HG02610 (cell line): ENCODE data around the gene PPP2R2D.

ENCODE experiments used
- ATAC-seq: cut with Tn5 transposase; IDR thresholded peaks from one replicate; pipeline ENCODE4 v1.9.1; 2021; ENCODE audit warnings: mild to moderate bottlenecking, moderate library complexity; ENCODE audit not compliant: unreplicated experiment

Gene PPP2R2D

DNA sequence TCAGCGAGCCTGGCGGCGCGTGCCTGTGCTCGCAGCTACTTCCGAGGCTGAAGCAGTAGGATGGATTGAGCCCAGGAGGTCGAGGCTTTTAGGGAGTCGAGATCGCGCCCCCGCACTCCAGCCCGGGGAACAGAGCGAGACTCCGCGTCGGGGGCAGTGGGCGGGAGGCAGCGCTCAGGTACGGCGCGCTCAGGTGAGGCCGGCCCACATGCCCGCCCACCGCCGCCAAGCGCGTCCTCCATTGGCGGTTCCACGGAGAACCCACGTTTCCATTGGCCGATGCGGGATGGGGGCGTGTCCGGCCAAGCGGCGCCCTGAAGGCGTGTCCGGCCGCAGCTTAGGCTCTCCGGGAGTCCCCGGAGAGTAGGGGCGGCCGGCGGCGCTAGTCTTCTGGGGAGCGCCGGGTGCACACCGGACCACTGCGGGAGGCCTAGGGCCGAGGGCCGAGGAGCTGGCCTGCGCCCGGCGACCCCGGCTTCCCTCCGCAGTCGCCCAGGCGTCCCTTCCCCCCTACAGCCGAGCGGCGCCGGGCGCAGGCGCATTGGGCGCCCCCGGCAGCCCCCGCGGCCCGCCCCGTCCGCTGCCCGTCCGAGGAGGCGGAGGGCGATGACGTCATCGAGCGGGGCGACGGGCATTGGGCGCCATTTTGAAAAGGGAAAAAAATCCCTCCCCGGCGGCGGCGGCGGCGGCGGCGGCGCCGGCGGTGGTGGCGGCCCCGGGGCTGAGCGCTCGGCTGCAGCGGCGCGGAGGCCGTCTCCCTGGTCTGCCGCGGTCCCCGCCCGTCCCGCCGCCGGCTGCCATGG lies at the start of gene PPP2R2D:
Gene PPP2R2D, plus strand, starts transcription at position 659 of the 803 bp plus-strand sequence. Its CDS starts 141 bp downstream, at position 800.
- ATAC-seq: peak; percentile 88

DNA sequence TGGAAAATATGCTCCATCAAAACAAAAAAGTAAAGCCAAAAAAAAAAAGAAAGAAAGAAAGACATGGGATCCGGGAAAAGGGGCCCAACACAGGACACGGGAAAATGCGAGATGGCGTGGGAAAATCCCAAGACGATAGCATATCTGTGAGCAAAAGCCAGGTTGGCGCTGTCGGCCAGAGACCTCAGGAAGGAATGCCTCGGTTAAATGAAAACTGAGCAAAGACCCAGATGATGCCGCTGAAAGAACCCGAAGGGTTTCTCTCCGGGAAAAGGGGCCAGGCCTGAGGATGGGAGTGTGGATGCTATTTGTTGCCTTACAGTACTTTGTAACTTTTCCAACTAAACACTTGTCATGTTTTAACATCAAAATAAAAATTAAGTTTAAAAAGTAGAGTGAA lies 49.5 kb upstream of the PPP2R2D start:
- ATAC-seq: no peak

DNA sequence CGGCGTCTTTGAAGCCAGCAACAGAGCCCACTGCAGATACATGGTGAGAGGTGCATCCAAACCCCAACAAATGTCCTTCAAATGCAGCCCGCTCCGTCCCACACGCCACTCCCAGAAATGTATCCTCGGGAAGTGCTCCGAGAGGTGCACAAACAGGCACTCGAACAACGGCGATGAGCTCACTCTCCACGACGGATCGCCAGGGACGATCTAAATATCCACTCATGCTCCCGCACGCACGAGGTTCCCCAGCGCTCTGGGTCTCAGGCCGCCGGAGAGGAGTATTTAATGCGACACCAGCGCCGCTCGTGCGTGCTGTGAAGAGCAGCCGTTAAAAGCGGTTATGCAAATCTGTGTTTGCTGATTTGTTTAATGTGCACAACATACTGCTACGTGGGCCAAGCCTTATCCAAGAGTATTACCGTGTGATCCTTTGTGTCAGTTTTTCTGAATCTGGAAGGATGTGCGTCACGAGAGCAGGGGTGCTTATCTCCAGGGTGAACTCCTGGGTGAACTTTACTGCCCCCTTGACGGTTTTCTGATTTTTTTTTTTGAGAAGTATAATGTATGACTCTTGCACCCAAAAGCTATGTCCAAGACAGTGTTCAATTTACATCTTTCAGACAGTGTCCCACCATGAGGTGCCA lies 48.5 kb upstream of the PPP2R2D start:
- ATAC-seq: no peak

- no peak for ATAC-seq
These were observed 47.8 kb upstream of the PPP2R2D start for GRCh38 chr10:131852823-131853609.

- no peak for ATAC-seq
These were observed 47.2 kb upstream of the PPP2R2D start for GRCh38 chr10:131853610-131853964.

DNA sequence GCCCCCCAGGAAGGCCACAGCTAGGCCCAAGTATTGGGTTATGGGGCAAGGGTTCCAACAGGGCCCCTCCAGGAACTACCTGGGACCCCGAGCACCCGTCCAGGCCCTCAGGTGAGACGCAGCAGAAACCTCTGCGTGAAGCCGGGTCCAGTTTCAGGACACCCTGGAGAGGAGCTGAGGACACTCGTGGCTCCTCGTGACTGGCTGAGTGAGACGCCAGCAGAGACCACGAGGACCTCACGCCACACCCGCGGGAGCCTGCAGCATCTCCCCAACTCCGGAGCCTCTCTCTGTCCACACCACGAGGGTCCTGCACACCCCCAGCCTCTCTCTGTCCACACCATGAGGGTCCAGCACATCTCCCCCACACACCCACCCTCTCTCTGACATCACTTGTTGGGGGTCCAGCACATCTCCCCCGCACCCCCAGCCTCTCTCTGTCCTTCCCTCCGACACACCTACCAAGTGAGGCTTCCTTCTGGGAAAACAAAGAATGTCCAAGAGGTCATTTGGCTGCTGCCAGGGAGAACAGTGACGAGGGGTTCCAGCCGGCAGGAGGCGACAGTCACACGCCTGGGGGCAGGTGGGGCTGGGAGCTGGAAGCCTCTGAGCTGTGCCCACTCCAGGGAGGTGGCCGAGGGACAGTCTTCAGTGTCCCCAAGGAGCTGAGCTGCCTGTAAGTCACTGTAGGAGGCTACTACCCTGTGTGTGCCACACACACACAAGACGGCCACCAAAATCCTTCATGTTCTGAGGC lies 46.1 kb upstream of the PPP2R2D start:
- ATAC-seq: no peak

GRCh38 chr10:131855461-131856401 lies 45.1 kb upstream of the PPP2R2D start:
- no peak for ATAC-seq

- no peak for ATAC-seq
These were observed 44.2 kb upstream of the PPP2R2D start for GRCh38 chr10:131856441-131857094.

- ATAC-seq: no peak
These were observed 43.4 kb upstream of the PPP2R2D start for GRCh38 chr10:131857156-131858117.

GRCh38 chr10:131858118-131858515 lies 42.7 kb upstream of the PPP2R2D start:
- no peak for ATAC-seq

DNA sequence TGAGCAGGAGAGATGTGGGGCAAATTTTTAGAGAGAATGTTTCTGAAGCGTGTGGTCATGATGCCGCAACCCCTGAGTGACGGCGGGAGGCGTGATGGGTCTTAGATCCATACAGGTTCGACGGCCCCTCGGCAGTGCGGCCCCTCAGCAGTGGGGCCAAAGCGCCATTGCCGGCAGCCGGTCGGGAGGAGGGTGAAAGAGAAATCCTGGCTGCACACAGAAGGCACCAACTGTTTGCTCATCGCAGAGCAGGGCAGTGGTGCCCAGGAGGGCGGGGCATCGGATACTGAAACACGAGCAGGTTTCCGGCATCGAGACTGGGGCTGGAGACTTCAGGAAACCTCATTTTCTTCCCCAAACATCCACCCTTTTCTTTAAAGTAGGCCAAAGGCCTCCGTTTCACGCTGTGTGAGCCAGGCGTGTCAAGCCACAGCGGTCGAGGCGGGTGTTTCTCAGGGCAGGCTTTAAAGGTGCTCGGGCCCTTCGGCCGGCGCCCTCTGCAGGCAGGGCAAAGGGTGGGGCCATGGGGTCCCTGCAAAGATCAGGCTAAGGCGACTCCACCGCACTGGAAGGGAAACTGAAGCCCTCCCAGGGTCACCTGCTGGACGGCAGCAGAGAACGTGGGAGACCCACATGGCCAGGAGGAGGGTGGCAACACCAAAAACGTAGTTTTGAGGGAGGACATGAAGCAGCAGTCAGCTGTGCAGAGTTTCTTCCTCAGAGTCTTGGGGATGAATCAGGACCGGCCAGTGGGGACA lies 42.0 kb upstream of the PPP2R2D start:
- no peak for ATAC-seq

DNA sequence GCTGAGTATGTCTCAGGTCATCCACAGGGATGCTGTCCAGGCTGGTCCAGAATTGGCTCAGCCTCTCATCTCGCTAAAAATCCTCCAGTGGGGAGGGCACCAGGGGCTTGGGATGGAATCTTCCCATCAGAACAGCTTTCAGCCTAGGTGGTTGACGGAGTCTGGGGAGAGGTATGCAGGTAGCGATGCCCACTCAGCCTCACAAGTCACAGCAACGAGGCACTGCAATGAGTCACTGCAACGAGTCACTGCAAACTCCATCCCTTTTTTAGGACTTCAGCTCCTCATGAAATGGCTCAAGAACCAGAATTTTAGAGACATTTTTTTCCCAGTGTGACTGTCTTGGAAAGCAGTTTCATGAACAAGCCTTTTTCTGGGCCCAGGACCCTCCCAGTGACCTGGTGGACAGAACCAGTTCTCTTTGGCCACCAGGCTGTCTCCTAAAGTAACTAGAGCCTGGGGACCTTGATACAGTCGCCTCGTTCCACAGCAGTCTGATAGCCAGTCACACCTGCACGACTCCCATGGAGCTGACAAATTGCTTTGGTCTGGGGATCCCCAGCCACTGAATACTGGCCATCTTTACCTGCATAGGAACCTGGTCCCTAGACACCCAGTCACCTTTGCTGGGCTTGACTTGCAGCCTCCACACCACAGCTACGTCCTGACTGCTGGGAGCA lies 41.3 kb upstream of the PPP2R2D start:
- no peak for ATAC-seq

- ATAC-seq: no peak
These were observed 40.5 kb upstream of the PPP2R2D start for GRCh38 chr10:131860311-131860710.

- ATAC-seq: no peak
These were observed 39.9 kb upstream of the PPP2R2D start for GRCh38 chr10:131860806-131861440.

DNA sequence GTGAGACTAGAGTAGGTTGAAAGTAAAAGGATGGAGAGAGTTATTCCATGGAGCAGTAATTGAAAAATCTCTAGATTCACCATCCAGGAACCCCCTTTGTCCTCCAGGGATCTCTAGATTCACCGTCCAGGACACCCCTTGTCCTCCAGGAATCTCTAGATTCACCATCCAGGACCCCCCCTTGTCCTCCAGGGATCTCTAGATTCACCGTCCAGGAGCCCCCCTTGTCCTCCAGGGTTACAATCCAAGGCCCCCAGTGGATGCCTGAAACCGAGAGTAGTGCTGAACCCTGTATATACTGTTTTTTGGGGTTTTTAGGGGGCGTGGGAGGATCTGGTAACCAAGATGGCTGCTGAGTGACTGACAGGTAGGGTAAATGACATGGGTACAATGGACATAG lies 38.3 kb upstream of the PPP2R2D start:
- ATAC-seq: no peak

DNA sequence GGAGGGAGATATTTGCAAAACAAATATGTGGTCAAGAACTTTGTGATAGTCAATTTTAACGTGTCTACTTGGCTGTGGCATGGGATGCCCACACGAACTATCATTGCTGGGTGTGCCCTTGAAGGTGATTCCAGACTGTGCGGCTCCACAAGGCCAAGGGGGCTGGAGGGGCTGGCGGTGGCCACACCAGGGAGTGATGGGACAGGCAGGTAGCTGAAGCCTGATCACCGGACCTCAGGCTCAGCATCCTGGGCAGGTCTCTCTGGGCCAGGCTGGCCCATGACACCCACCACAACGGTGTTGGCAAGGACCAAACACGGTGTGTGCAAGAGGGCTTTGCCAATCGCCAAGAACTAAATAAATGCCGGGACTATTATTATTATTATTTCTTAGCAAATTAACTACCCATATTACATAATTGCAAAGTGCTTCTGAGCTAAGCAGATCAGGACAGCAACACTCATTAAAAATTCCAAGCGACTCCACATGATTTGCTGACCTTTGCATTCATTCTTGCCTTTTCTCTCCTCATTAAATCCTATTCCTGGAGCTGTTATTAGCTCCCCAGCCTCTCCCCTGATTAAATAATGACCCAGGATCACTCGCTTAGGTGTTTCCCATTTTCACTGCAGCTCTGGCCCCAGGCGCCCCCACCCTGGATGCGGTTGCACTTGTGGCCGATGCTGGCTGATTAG lies 35.4 kb upstream of the PPP2R2D start:
- no peak for ATAC-seq
